ENCODE measurements around the gene REPIN1.

DNA sequence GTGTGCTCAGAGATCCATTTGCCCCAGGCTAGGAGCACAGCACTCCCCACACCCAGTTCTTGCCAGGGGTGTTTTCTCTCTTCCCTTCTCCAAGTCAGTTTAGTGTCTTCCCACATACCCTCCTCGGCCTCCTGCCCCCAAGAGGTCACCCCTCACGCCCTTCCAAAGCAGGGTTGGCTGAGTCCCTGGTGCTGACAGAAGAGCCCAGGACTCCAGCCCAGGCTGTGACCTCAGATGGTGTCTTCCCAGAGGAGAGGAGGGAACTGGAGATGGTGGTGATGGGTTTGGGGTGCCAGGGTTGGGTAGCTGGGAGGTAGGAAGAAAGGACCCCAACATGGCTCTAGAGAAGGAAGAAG, 30.3 kb downstream of the REPIN1 start:
- TF ChIP-seq, protein P1, sequence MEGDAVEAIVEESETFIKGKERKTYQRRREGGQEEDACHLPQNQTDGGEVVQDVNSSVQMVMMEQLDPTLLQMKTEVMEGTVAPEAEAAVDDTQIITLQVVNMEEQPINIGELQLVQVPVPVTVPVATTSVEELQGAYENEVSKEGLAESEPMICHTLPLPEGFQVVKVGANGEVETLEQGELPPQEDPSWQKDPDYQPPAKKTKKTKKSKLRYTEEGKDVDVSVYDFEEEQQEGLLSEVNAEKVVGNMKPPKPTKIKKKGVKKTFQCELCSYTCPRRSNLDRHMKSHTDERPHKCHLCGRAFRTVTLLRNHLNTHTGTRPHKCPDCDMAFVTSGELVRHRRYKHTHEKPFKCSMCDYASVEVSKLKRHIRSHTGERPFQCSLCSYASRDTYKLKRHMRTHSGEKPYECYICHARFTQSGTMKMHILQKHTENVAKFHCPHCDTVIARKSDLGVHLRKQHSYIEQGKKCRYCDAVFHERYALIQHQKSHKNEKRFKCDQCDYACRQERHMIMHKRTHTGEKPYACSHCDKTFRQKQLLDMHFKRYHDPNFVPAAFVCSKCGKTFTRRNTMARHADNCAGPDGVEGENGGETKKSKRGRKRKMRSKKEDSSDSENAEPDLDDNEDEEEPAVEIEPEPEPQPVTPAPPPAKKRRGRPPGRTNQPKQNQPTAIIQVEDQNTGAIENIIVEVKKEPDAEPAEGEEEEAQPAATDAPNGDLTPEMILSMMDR (IDR thresholded peaks at IDR 0.05; ENCODE audit: borderline replicate concordance, extremely low read depth, low read length, poor library complexity, severe bottlenecking): no peak
- no peak for TF ChIP-seq EZH2 (IDR thresholded peaks at IDR 0.05; ENCODE audit: borderline replicate concordance, low read depth, low read length, severe bottlenecking)

Data from DND-41 (cell line).